Effector memory CD4-positive, alpha-beta T cell (primary cell): ENCODE measurements around the gene NLE1.
A peak's percentile ranks its signal among the peaks of the same experiment; 100 is the strongest.
"Not testable (repeated sequence)": the region's sequence is repeated elsewhere in the genome, so short reads cannot be mapped to it uniquely, and the experiment has no call there.

Experiments
- DNase-seq, 3 donors: peaks; one replicate each; pipeline ENCODE4 v3.0.0-alpha.2; 2020
- H3K27ac ChIP-seq: 2 replicates; pipeline ENCODE4 v1.7.0; 2013; ENCODE audit warnings: mild to moderate bottlenecking, low read length, moderate library complexity; ENCODE audit not compliant: insufficient read depth, poor library complexity, severe bottlenecking
- H3K27me3 ChIP-seq: replicated peaks from 2 replicates; pipeline ENCODE4 v1.7.0; 2013; ENCODE audit warnings: mild to moderate bottlenecking, low read length; ENCODE audit not compliant: insufficient read depth, control insufficient read depth, poor library complexity, severe bottlenecking
- H3K36me3 ChIP-seq: 2 replicates; pipeline ENCODE4 v1.7.0; 2013; ENCODE audit warnings: mild to moderate bottlenecking, low read length, moderate library complexity; ENCODE audit not compliant: control insufficient read depth, insufficient read depth
- H3K4me1 ChIP-seq: 2 replicates; pipeline ENCODE4 v1.7.0; 2013; ENCODE audit warnings: low read length, mild to moderate bottlenecking; ENCODE audit not compliant: control insufficient read depth, insufficient read depth, poor library complexity, severe bottlenecking
- H3K4me3 ChIP-seq: 2 replicates; pipeline ENCODE4 v1.7.0; 2013; ENCODE audit warnings: low read length, low read depth, mild to moderate bottlenecking; ENCODE audit not compliant: insufficient read depth, poor library complexity, severe bottlenecking
- H3K9me3 ChIP-seq: 2 replicates; pipeline ENCODE4 v1.7.0; 2013; ENCODE audit warnings: mild to moderate bottlenecking, low read length, moderate library complexity; ENCODE audit not compliant: control insufficient read depth

Gene NLE1

DNA sequence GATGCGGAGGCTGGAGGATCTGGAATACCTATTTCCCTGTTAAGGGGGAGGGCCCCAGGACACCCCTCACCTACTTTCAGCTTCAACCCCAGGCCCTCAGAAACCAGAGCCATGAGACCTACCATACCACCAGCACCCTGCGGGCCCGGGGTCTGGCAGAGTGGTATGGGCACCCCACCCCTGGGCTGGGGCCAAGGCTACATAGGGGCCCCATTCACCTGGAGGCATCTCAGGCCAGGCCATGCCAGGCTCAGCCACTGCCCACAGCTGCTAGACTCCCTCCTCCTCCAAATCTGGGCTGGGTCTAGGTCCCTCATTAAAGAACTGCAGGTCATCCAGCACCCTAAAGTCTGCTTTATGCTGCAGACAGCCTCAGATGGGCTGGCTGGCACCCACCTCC, 11.7 kb downstream of the NLE1 start:
- H3K27me3 ChIP-seq: no peaks in the 10 kb centered on the region
- H3K36me3 ChIP-seq: peaks cover 46% of the 10 kb centered on the region
- H3K9me3 ChIP-seq: no peaks in the 10 kb centered on the region
- no peak overlapping the region for H3K27ac ChIP-seq
- no peaks in the 10 kb centered on the region for H3K4me1 ChIP-seq
- no peak for DNase-seq
- no peak overlapping the region for H3K4me3 ChIP-seq

DNA sequence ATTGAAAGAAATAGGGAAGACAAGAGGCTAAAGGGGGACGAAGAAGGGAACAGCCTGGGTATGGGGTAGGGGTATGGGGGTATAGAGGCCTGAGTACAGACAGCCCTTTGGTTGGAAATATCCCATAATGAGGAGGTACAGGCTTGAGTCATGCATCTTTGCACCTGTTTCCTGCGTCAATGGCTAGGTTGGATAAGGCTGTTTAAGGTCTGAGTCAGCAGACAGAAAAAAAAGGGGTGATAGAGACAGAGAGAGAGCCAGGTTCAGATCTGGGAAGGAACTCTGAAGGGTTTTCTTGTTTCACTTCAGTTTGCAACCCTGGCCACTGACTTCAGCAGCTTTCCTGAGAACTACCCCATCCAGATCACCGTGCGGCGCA, 12.1 kb downstream of the NLE1 start:
- Histone ChIP-seq H3K4me1 (no peaks in the 10 kb centered on the region), H3K27ac (no peak overlapping the region), H3K36me3 (peaks cover 41% of the 10 kb centered on the region), H3K27me3 (no peaks in the 10 kb centered on the region), H3K4me3 (no peak overlapping the region), H3K9me3 (no peaks in the 10 kb centered on the region)
- DNase-seq: no peak

DNA sequence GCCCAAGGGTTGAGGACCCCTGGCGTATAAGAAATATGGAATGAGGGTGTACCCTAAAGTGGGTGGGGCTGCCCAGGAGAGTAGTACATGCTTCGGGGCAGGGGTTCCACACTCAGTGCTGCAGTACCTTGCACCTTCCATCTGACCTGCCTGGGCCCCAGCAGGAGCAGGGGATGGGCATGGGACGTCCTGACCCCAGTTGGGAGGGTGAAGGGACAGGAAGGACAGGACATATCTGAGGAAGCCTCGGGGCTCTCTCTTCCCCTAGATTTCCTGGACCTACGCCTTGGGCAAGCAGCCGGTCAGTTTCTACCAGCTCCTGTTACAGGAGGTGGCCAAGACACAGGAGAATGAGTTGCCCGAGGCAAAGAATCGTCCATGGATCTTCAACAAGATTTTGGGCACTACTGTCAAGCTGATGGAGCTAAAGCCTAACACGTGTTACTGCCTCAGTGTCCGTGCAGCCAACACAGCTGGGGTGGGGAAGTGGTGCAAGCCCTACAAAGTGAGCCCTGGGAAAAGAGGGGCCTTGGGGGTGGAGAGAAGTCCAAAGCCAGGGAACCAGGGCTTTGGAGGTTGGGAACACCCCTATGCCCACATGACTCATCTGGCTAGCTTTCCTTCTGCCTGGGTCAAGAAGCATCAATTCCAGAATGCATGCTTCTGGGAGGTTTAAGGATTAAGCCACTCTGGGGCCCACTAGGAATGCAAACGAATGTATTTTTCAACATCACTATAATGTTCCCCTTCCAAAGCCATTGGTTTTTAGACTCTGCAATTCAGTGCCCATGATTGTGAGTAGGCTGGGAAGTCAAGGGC, 12.7 kb downstream of the NLE1 start:
- Histone ChIP-seq H3K27me3 (no peaks in the 10 kb centered on the region), H3K36me3 (peaks cover 35% of the 10 kb centered on the region), H3K4me3 (no peak overlapping the region), H3K4me1 (no peaks in the 10 kb centered on the region), H3K27ac (no peak overlapping the region), H3K9me3 (no peaks in the 10 kb centered on the region)
- DNase-seq: no peak

DNA sequence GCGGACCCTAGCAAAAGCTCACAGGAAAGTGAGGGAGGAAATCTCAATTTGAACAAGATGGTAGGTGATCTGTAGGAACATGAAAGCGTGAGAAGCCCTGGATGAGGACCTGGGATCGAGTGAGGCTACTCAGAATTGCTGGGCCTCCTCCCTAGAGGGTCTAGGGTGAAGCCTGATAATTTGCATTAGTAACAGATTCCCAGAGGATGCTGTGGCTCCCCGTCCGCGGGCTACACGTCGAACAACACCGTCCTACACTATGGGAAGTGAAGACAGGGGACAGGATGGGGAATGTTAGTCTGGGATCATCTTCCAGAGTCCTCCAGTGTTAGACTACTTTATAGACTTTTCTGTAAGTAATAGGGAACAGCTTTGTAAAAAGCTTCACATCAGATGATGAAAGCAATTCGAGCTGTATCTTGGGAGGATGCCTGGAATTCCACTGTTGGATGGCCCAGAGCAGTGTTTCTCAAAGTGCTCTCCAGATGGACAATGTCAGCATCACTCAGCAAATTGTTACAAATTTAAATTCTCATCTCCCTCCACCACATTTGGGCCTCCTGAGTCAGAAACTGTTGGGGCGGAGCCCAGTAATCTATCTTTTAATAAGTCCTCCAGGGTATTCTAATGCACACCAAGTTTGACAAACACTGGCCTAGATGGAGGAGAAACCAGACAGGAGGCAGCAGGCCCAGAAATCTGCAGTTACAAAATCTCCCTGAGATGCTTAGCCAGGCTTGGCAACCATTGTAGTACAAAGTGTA, 14.2 kb downstream of the NLE1 start:
- no peak for DNase-seq
- Histone ChIP-seq H3K27ac (no peak overlapping the region), H3K4me1 (no peaks in the 10 kb centered on the region), H3K4me3 (no peak overlapping the region), H3K36me3 (peaks cover 21% of the 10 kb centered on the region), H3K27me3 (no peaks in the 10 kb centered on the region), H3K9me3 (no peaks in the 10 kb centered on the region)

DNA sequence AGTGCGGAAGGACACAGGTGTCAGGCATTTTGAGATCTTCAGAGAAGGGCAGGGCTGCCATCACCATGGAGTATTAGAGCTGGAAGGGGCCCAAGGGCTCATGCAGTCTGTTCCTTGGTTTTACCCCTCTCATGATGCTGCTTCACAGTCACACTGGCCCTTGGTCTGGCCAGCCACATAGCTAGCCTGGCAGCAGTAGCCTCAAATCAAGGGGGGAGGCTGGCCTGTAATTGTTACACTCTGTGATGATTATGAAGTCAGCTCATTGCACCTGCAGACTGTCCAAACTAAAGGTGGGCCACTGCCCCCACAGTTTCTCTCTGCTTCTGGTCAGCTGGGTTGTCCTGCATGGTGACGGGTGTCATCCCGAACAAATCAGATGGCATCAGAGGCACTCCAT, 20.8 kb downstream of the NLE1 start, which contains the start of gene FNDC8:
FNDC8 (plus strand) TSS at position 301 of the 400 bp plus-strand sequence; CDS start at position 380, 79 bp downstream.
- Histone ChIP-seq H3K27me3 (no peaks in the 10 kb centered on the region), H3K27ac (no peak within 1 kb of the TSS), H3K4me1 (peaks cover 8% of the 10 kb centered on the region), H3K9me3 (no peaks in the 10 kb centered on the region), H3K4me3 (no peak within 1 kb of the TSS), H3K36me3 (no peaks in the 10 kb centered on the region)
- no peak for DNase-seq

DNA sequence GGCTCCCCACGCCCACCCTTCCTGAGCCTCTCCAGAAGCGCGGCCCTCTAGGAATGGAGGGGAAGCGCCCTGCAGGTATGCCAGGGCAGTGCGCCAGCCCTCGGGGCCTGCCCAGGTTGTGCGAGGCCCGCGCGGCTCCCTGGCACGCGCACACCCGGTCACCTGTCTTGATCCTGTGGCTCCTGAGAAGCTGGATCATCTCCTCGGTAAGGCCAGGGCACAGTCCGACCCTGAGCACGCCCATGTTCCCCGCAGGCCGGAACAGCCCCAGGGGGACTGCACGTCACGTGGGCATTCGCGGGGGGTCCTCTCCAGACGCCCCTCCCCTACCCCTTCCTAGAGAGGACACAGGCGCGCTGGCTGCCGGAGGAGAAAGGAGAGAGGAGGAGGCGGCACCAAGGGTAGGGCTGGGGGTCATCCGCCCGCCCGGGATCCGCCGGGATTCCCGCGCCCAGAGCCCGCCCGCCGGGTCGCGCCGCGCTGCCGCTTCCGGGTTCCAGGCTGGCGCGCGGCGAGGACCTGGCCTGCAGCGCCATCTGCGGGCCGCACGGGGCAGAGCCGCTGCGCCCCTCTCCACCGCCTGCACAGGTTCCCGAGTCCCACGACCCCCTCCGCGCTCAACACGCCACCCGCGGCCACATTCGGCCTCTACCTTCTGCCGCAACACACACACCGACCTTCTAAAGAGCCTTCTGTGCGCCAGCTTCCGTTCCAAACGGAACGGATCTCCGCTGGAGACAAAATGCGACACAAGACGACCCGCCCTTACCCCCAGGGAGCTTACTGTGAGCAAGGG, 22.5 kb downstream of the NLE1 start, which contains the start of gene RAD51D:
RAD51D (minus strand) TSS at position 491 of the 796 bp plus-strand sequence; CDS start at position 244, 247 bp downstream.
- peak within 1 kb of the TSS; percentile 76 for H3K4me3 ChIP-seq
- peak within 1 kb of the TSS; percentile 72 for H3K27ac ChIP-seq
- DNase-seq: peak; percentile 61 to 71 (median 64)

DNA sequence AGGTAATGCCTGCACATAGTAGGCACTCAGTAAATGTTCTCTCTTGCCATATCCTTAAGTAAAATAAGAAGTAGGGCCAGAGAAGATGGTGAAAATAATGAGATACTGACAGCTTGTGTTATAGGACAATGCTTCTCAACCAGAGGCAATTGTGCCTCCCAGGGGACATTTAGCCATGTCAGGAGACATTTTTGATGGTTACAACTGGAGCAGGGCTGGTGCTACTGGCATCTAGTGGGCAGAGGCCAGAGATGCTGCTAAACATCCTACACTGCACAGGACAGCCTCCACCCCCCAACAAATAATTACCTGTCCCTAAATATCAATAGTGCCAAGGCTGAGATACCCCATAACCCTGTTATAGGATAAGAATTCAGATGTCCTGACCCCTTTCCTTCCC, 24.1 kb downstream of the NLE1 start:
- peak in 1 of 3 donors; percentile 4 for DNase-seq
- H3K36me3 ChIP-seq: no peaks in the 10 kb centered on the region
- no peak overlapping the region for H3K4me3 ChIP-seq
- H3K27ac ChIP-seq: no peak overlapping the region
- H3K4me1 ChIP-seq: peaks cover 8% of the 10 kb centered on the region
- H3K27me3 ChIP-seq: no peaks in the 10 kb centered on the region
- H3K9me3 ChIP-seq: no peaks in the 10 kb centered on the region

More for the DNA sequence above, 22.5 kb downstream of the NLE1 start, which contains the start of gene RAD51D:
- no peaks in the 10 kb centered on the region for H3K36me3 ChIP-seq
- no peaks in the 10 kb centered on the region for H3K9me3 ChIP-seq
- H3K4me1 ChIP-seq: peaks cover 8% of the 10 kb centered on the region
- H3K27me3 ChIP-seq: no peaks in the 10 kb centered on the region

DNA sequence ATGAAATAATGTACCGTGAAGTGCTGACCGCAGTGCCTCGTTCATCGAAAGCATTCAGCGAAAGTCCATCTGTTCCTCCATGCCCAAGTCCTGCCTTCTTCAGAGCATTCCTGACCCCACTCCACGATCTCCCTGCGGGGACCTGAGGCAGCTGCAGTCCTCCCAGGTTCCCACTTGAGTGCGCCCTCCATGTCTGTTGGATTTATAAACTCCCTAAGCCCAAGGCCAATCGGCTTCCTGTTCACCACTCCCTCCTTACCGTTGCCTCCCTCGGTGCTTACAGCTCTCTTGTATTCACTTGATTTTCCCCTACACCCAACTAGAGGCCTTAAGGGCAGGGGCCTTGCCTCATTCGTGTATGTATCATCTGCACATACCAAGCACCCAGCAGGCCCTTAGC, 25.3 kb downstream of the NLE1 start:
- no peaks in the 10 kb centered on the region for H3K9me3 ChIP-seq
- H3K4me3 ChIP-seq: no peak overlapping the region
- no peak for DNase-seq
- no peaks in the 10 kb centered on the region for H3K36me3 ChIP-seq
- H3K4me1 ChIP-seq: peaks cover 8% of the 10 kb centered on the region
- H3K27me3 ChIP-seq: no peaks in the 10 kb centered on the region
- no peak overlapping the region for H3K27ac ChIP-seq

DNA sequence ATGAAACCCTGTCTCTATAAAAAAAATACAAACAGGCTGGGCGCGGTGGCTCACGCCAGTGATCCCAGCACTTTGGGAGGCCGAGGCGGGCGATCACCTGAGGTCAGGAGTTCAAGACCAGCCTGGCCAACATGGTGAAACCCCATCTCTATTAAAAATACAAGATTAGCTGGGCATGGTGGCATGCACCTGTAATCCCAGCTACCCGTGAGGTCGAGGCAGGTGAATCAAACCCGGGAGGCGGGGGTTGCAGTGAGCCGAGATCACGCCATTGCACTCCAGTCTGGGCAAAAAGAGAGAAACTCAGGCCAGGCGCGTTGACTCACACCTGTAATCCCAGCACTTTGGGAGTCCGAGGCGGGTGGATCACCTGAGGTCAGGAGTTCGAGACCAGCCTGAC, 31.3 kb downstream of the NLE1 start:
- H3K36me3 ChIP-seq: peaks cover 11% of the 10 kb centered on the region
- H3K4me1 ChIP-seq, H3K4me3 ChIP-seq, H3K9me3 ChIP-seq, H3K27ac ChIP-seq, H3K27me3 ChIP-seq, DNase-seq: not testable (repeated sequence)
